ENCODE measurements around the gene PIGA. TPM values are rescaled to one million over a fixed set of nuclear protein-coding genes. Genes with fewer than 3 reads are reported as not detected.

Gene PIGA
- total RNA-seq = 2.9 and 4.6 TPM in 2 replicates

GRCh38 chrX:15335135-15336022 lies at the start of gene PIGA:
PIGA (minus strand) TSS chrX:15335523; CDS start chrX:15331930, 3,593 bp downstream.

GRCh38 chrX:15384304-15384703 lies 49.0 kb upstream of the PIGA start, which contains the start of gene VEGFD:
VEGFD (minus strand) TSS chrX:15384413; CDS start chrX:15383946, 467 bp downstream.

GRCh38 chrX:15315509-15315908 lies 19.8 kb downstream of the PIGA start, which contains the start of gene ASB11:
ASB11 (minus strand) TSS chrX:15315640; CDS start chrX:15315605, 35 bp downstream.

GRCh38 chrX:15269618-15270521 lies 65.5 kb downstream of the PIGA start, which contains the start of gene ASB9:
ASB9 (minus strand) TSS chrX:15270083; CDS start chrX:15269874, 209 bp downstream.

Other genes starting within 250 kb of the PIGA start
- gene ASB9, start 65.4 kb downstream of the PIGA start, total RNA-seq = 0.29 and 0.89 TPM in 2 replicates
- not detected in 2 replicates for gene ASB11, start 19.9 kb downstream of the PIGA start, total RNA-seq
- not detected in 2 replicates for gene VEGFD, start 48.9 kb upstream of the PIGA start, total RNA-seq
- 13.5 and 18.3 TPM in 2 replicates for gene PIR, start 157.8 kb upstream of the PIGA start, total RNA-seq
- not detected in 2 replicates for gene BMX, start 165.3 kb upstream of the PIGA start, total RNA-seq

Measured in myometrial cell (primary cell).